Stimulated activated CD8-positive, alpha-beta memory T cell treated with anti-CD3 and anti-CD28 coated beads, Interleukin-4, amount 100 ng/mL, for 4 hours (primary cell): ENCODE results near the gene GPATCH1.

ENCODE experiments used
- DNase-seq, 2 donors: peaks; one replicate each; pipeline ENCODE4 v3.0.0-alpha.2; 2020; ENCODE audit warnings: low read depth in 2 of 2, low spot score in 1 of 2

The GPATCH1 gene

GRCh38 chr19:33063356-33063752 is 17.6 kb upstream of the GPATCH1 start:
- no peak for DNase-seq

- DNase-seq, result no peak
Measured at GRCh38 chr19:33063753-33064457, 17.1 kb upstream of the GPATCH1 start.

- DNase-seq, result no peak
Measured at GRCh38 chr19:33064458-33064791, 16.6 kb upstream of the GPATCH1 start.

DNA sequence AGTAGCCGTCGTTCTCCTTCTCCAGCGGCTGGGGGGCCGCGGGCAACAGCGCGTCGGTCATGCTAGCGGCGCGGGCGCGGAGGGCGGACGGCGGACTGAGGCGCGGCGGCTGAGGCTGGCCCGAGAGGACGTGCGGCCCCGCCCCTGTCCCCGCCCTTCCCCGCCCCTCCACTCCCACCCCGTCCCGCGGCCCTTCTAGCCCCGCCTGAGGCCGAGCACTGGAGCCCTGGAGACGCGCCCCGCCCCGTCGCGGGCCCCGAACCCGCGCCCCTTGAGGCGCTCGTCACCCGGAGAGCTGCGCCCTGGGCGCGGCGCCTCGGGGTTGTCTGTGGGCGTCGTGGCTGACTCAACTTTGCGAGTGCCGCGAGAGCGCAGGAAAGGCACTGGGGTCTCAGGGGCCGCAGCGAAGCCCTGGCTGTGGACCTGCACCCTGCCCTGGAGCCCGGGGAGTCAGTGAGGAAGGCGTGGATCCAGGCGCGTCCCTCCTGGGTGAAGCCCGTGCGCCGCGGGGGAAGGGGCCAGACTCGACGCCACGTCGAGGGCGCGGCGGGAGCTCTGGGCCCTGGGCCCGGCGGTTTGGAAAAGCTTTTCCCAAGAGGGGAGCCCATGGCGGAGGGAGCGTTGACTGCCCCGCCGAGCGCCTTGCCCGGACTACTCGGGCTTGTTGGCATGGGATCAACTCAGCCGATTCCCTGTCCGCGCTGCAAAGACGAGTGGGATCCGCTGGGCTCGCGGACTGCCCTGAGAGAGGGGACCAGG is 16.0 kb upstream of the GPATCH1 start, which contains the start of gene RHPN2:
RHPN2 (minus strand) TSS at position 97 of the 759 bp plus-strand sequence; CDS start at position 61, 36 bp downstream.
- peak; percentile 9 to 17 for DNase-seq

- DNase-seq, result no peak
Measured at GRCh38 chr19:33066543-33066942, 14.4 kb upstream of the GPATCH1 start.

- no peak for DNase-seq
Measured at GRCh38 chr19:33067121-33067520, 13.9 kb upstream of the GPATCH1 start.

- no peak for DNase-seq
Measured at GRCh38 chr19:33071887-33072286, 9.1 kb upstream of the GPATCH1 start.

- DNase-seq, result no peak
Measured at GRCh38 chr19:33075519-33075918, 5.5 kb upstream of the GPATCH1 start.

DNA sequence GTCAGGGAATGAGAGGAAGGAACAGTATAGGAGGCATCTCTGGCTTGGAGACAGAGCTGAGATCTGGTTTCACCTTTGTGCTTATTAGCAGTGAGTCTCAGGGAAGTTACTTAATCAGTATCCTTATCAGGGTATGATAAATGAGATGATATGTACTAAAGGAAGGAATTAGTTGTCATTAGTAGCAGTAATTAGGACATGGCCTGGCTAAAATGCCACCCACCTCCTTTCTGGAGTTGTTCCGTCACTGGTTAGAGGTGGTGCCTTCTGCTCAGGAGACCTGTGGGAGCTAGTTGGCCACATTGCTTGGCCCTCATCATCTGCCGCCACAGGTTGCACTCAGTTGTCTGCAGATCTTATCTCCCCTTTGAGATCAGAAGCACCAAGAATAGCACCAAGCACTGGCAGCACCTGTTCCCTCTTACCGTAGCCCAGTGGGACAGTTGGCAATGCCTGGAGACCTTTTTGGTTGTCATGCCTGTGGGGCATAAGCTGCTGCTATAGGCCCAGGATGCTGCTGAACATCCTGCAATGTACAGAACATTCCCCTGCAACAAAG is 4.7 kb downstream of the GPATCH1 start:
- no peak for DNase-seq

DNA sequence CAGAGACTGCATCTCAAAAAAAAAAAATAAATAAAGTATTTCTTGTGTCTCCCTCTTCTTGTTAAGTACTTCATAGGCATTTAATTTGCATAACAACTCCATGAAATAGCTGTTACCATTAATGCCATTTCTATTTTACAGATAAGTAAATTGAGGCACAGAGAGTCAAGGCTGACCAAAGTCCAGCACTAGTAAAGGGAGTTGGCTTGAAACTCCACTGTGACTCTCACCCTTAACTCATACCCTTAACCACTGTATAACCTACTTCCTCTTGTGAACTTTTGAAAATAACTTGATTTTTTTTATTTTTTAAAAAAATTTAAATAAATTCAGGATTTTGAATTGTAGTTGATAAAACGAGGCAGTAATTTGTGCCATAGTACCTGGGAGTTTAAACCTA is 6.0 kb downstream of the GPATCH1 start:
- no peak for DNase-seq

DNA sequence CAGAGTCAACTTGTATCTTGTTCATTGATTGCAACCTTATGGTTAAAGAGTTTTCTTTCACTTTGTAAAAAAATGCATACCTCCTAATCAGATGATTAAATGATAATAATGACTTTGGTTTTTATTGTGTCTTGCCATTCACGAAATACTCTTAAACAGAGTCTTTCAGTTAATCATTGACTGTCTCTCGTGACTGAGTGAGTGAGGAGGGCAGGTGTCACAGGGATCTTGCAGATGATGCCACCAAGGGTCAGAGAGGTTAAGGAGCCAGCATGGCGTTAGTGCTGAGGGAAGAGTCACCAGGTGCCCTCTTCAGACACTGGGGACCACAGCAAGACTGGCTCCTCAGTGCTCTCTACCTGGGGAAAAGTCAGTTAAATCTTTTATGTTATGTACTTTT is 8.0 kb downstream of the GPATCH1 start:
- DNase-seq, result no peak

GRCh38 chr19:33090179-33090578 is 9.2 kb downstream of the GPATCH1 start:
- no peak for DNase-seq

GRCh38 chr19:33093420-33094210 is 12.6 kb downstream of the GPATCH1 start:
- no peak for DNase-seq

GRCh38 chr19:33094436-33095067 is 13.6 kb downstream of the GPATCH1 start:
- DNase-seq, result no peak

GRCh38 chr19:33096005-33096404 is 15.0 kb downstream of the GPATCH1 start:
- DNase-seq, result no peak

DNA sequence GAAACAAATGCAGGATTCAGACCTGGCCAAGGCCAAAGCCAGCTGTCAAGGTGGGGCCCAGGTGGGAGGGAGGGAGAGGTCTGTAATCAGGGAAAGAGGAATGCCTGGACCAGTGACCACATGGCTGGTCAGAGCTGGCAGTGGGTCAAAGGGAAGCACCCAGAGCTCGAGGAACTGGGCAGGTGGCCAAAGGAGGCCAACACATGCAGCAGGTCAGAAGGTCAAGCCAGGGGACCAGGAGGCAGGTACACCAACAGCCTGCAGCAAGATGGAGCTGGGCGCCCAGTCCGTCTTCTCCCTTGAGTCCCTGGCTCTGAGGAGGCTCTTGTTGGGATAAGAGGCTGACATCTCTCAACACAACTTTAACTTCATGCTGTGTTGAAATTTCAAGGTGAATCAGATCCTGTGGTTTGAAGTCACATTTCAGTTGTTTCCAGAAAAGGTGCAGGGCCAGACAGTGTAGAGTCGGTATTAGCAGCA is 17.1 kb downstream of the GPATCH1 start:
- no peak for DNase-seq

GRCh38 chr19:33100894-33101644 is 20.1 kb downstream of the GPATCH1 start:
- DNase-seq, result no peak

DNA sequence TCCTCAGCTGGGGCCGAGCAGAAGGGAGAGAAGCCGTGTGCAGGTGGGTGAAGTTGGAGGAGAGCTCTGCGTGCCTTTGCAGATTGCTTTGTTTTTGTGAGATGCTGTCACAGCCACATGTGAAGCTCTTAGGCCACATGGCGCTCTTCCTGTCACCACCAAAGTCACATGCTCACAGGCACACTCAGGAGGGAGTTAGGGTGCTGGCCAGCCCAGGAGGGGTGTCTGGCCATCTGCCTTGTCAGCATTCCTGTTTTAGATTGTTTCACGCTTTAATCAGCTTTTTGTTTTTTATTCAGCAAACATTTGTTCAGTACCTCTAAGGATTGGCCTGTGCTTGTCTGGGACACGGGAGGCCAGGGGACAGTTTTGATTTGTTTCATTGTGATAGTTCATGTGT is 21.9 kb downstream of the GPATCH1 start:
- no peak for DNase-seq

GRCh38 chr19:33108161-33108560 is 27.2 kb downstream of the GPATCH1 start:
- DNase-seq, result no peak
